Measurements from ENCODE around the gene SRP68. TPM values are rescaled to one million over a fixed set of nuclear protein-coding genes. Genes with fewer than 3 reads are reported as not detected.
A peak's percentile ranks its signal among the peaks of the same experiment; 100 is the strongest.

Gene SRP68
- total and polyA plus RNA-seq, 2 of the 4 experiments (the other 2 are of a cell fraction), result 47.1 to 82.6 TPM

DNA sequence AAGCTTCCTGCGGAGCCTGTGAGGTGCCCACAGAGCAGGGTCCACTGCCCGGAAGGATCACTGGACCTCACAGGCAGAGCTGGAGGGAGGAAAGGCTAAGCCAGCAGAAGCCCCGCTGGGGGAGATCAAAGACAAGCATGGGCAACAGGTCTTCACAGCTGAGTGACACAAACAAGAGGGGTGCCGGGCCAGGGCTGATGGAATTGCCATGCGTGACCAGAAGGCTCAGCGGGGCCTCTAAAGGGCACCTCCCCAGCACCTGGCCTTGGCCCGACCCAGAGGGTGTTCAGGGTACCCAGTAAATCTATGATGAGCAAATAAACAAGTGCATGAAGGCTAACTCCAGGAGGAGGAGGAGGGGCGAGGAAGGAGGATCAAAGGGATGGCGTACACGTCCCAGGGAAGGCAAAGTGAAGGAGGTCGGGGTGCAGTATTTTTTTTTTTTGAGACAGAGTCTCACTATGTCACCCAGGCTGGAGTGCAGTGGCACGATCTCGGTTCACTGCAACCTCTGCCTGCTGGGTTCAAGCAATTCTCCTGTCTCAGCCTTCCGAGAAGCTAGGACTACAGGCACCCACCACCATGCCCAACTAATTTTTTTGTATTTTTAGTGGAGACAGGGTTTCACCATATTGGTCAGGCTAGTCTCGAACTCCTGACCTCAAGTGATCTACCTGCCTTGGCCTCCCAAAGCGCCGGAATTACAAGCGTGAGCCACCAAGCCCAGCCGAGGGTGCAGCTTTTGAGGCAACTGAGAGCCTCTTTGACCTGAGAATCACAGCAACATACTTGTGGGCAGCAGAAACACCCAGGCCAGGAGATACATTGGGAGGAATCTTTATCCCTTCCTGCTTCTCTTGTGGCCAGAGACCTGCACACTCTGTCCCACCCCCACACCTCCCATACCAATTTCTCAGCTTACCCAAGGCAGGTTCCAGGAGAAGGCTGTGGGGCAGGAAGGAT lies 47.4 kb upstream of the SRP68 start:
- Histone ChIP-seq H4K91ac (ENCODE audit: insufficient read depth, low read depth, low read length) (no peak overlapping the region), H3K9me1 (ENCODE audit: insufficient read depth, low read length) (no peaks in the 10 kb centered on the region), H2AFZ (replicated peaks; ENCODE audit: low read length, poor library complexity) (peak overlapping the region; percentile 67), H2AK9ac (replicated peaks; ENCODE audit: low read depth, low read length, poor library complexity) (no peak overlapping the region), H3K9ac (ENCODE audit: low read depth, low read length) (no peak overlapping the region), H2AK5ac (ENCODE audit: low read depth, low read length) (no peak overlapping the region), H3K56ac (ENCODE audit: extremely low read depth, insufficient read depth, low read length) (no peak overlapping the region), H3K18ac (ENCODE audit: low read depth, low read length) (no peak overlapping the region), H3K14ac (replicated peaks; ENCODE audit: low read depth, low read length) (no peak overlapping the region), H4K5ac (ENCODE audit: low read depth, low read length) (no peak overlapping the region), H3K9me3 (ENCODE audit: control insufficient read depth, insufficient read depth, low read length) (no peaks in the 10 kb centered on the region), H2BK5ac (ENCODE audit: low read depth, low read length, poor library complexity, severe bottlenecking) (no peak overlapping the region), H3K27ac (ENCODE audit: insufficient read depth, low read length) (no peak overlapping the region), H3K4me2 (ENCODE audit: low read depth, low read length) (no peak overlapping the region), H2BK20ac (ENCODE audit: low read depth, low read length) (no peak overlapping the region), H3K4me3 (ENCODE audit: insufficient read depth, low read depth, low read length) (no peak overlapping the region), H3K79me1 (ENCODE audit: low read depth in 1 of 2, low read length in 2 of 2) (no peaks in the 10 kb centered on the region), H2BK15ac (ENCODE audit: low read depth, low read length) (no peak overlapping the region), H3K23ac (ENCODE audit: low read depth, low read length) (no peak overlapping the region), H2BK120ac (ENCODE audit: low read depth, low read length) (no peak overlapping the region), H3K4ac (ENCODE audit: low read depth, low read length) (no peak overlapping the region), H4K8ac (ENCODE audit: low read depth in 2 of 2, low read length in 2 of 2) (no peak overlapping the region), H3K27me3 (ENCODE audit: control insufficient read depth, insufficient read depth, low read length) (peaks cover 4% of the 10 kb centered on the region; the same call in 1 of the 2 replicates), H4K20me1 (ENCODE audit: insufficient read depth, low read length) (no peaks in the 10 kb centered on the region), H3K4me1 (ENCODE audit: control insufficient read depth, insufficient read depth, low read length) (peaks cover 3% of the 10 kb centered on the region; the same call in 1 of the 2 replicates), H3K36me3 (ENCODE audit: control insufficient read depth, insufficient read depth, low read length) (no peaks in the 10 kb centered on the region)
- DNase-seq, result no peak
- in situ Hi-C loops (cut with MboI; ENCODE audit: low sequenced_read_pairs), result loop anchor here (5.0 kb wide), 1 partner anchor 163 kb away; no protein-coding TSS in a partner anchor
- ChIA-PET CTCF (interaction anchor here (1.6 to 4.0 kb wide), 3 partner anchors 160 to 180 kb away, joined by 4 to 27 read pairs (median 6); no protein-coding TSS in a partner anchor), POLR2A (ENCODE audit: unreplicated experiment) (no interaction called here)
- dilution Hi-C loops (cut with HindIII; ENCODE audit: low sequenced_read_pairs, unreplicated experiment), result no loop called here
- 62% methylated on average over 9 of the region's 19 CpGs; no CpG with 5 or more reads in 1 of the 2 experiments for WGBS, 2 experiments (ENCODE audit: extremely low coverage in 2 of 2, insufficient read length in 1 of 2)
- intact Hi-C loops (cut with micrococcal nuclease), result no loop called here
- no peak for ATAC-seq (ENCODE audit: low read depth)
- BruUV-seq (replicated peaks), result no TSS peak
- TF ChIP-seq BHLHE40 (IDR thresholded peaks at IDR 0.05; ENCODE audit: low read depth, low read length) (no peak), POLR2A (IDR thresholded peaks at IDR 0.05; ENCODE audit: low read depth, low read length) (no peak), RAD21 (IDR thresholded peaks at IDR 0.05; ENCODE audit: low read length) (no peak), MXI1 (IDR thresholded peaks at IDR 0.05; ENCODE audit: borderline replicate concordance, low read depth, low read length) (no peak), MAZ (IDR thresholded peaks at IDR 0.05; ENCODE audit: borderline replicate concordance, low read depth, low read length) (no peak), FOS (IDR thresholded peaks at IDR 0.05; ENCODE audit: low read depth, low read length) (no peak), RCOR1 (IDR thresholded peaks at IDR 0.05; ENCODE audit: insufficient replicate concordance, low read length) (no peak), CHD1 (IDR thresholded peaks at IDR 0.05; ENCODE audit: low read depth, low read length) (no peak), MAFK (IDR thresholded peaks at IDR 0.05; ENCODE audit: low read depth, low read length) (no peak), SMC3 (IDR thresholded peaks at IDR 0.05; ENCODE audit: low read depth, low read length) (no peak), RFX5 (IDR thresholded peaks at IDR 0.05; ENCODE audit: low read depth, low read length) (no peak), CEBPB (IDR thresholded peaks at IDR 0.05; ENCODE audit: low read depth, low read length) (no peak)
- TF ChIP-seq, protein P1, sequence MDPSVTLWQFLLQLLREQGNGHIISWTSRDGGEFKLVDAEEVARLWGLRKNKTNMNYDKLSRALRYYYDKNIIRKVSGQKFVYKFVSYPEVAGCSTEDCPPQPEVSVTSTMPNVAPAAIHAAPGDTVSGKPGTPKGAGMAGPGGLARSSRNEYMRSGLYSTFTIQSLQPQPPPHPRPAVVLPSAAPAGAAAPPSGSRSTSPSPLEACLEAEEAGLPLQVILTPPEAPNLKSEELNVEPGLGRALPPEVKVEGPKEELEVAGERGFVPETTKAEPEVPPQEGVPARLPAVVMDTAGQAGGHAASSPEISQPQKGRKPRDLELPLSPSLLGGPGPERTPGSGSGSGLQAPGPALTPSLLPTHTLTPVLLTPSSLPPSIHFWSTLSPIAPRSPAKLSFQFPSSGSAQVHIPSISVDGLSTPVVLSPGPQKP (IDR thresholded peaks at IDR 0.05; ENCODE audit: borderline replicate concordance, low read depth, low read length), result no peak
- TF ChIP-seq, protein P2, sequence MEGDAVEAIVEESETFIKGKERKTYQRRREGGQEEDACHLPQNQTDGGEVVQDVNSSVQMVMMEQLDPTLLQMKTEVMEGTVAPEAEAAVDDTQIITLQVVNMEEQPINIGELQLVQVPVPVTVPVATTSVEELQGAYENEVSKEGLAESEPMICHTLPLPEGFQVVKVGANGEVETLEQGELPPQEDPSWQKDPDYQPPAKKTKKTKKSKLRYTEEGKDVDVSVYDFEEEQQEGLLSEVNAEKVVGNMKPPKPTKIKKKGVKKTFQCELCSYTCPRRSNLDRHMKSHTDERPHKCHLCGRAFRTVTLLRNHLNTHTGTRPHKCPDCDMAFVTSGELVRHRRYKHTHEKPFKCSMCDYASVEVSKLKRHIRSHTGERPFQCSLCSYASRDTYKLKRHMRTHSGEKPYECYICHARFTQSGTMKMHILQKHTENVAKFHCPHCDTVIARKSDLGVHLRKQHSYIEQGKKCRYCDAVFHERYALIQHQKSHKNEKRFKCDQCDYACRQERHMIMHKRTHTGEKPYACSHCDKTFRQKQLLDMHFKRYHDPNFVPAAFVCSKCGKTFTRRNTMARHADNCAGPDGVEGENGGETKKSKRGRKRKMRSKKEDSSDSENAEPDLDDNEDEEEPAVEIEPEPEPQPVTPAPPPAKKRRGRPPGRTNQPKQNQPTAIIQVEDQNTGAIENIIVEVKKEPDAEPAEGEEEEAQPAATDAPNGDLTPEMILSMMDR (conservative IDR thresholded peaks at IDR 0.05; ENCODE audit: low read depth, low read length), result no peak

Data from IMR-90 (cell line).